K562 (cell line): Measurements from ENCODE around the gene CLCF1. TPM values are rescaled to one million over a fixed set of nuclear protein-coding genes. Genes with fewer than 3 reads are reported as not detected.

ENCODE experiments used
- ARID2 ChIP-seq: fragments of 450-650 bp; IDR thresholded peaks from 2 replicates; pipeline ENCODE4 v1.6.1; 2017; ENCODE audit warnings: antibody characterized with exemption, mild to moderate bottlenecking
- CBX5 ChIP-seq: IDR thresholded peaks from 2 replicates; pipeline ENCODE4 v1.6.1; 2014; ENCODE audit warnings: low read depth, borderline replicate concordance
- CHCHD3 ChIP-seq: fragments of 250-450 bp; sonication (Bioruptor Pico); IDR thresholded peaks from 2 replicates; pipeline ENCODE4 v2.1.2; 2022; ENCODE audit warnings: mild to moderate bottlenecking
- ERF ChIP-seq: fragments of 450-650 bp; formaldehyde crosslinking; IDR thresholded peaks from 2 replicates; pipeline ENCODE4 v1.4.0; 2020; ENCODE audit warnings: mild to moderate bottlenecking, mixed read lengths
- HES1 ChIP-seq: fragments of 450-650 bp; IDR thresholded peaks from 2 replicates; pipeline ENCODE4 v1.6.1; 2016; ENCODE audit warnings: low read depth, mild to moderate bottlenecking, moderate library complexity
- PTTG1 ChIP-seq: fragments of 450-650 bp; IDR thresholded peaks from 2 replicates; pipeline ENCODE4 v1.6.1; 2016; ENCODE audit warnings: low read depth, mild to moderate bottlenecking, missing genetic modification characterization, missing compliant biosample characterization
- RBM34 ChIP-seq: fragments of 200-400 bp; formaldehyde crosslinking; IDR thresholded peaks from 2 replicates; pipeline ENCODE4 v1.6.1; 2018; ENCODE audit warnings: low read length, borderline replicate concordance; ENCODE audit not compliant: insufficient read depth
- SIN3B ChIP-seq: fragments of 450-650 bp; IDR thresholded peaks from 2 replicates; pipeline ENCODE4 v1.6.1; 2017; ENCODE audit warnings: low read depth, mild to moderate bottlenecking, moderate library complexity
- TEAD1 ChIP-seq, 2 experiments: fragments of 450-650 bp in 1 of 2; sonication (generic) in 1 of 2; formaldehyde crosslinking; IDR thresholded peaks; 2 replicates each; pipeline versions ENCODE4 v1.4.0 to v1.8.0; 2020 to 2022; ENCODE audit warnings: mild to moderate bottlenecking in 2 of 2, missing genetic modification reagents in 1 of 2
- ZBTB8A ChIP-seq: fragments of 450-650 bp; IDR thresholded peaks from 2 replicates; pipeline ENCODE4 v1.6.1; 2018; ENCODE audit warnings: mild to moderate bottlenecking, moderate library complexity; ENCODE audit not compliant: partially characterized antibody
- ZBTB9 ChIP-seq: fragments of 450-650 bp; formaldehyde crosslinking; IDR thresholded peaks from 2 replicates; pipeline ENCODE4 v1.4.0; 2020; ENCODE audit warnings: mild to moderate bottlenecking, moderate library complexity
- ZNF121 ChIP-seq: sonication (generic); formaldehyde crosslinking; conservative IDR thresholded peaks from 2 replicates; pipeline ENCODE4 v1.8.0; 2022; ENCODE audit warnings: missing genetic modification reagents
- ZNF407 ChIP-seq: fragments of 450-650 bp; IDR thresholded peaks from 2 replicates; pipeline ENCODE4 v1.6.1; 2016; ENCODE audit warnings: low read depth
- ZNF449 ChIP-seq: fragments of 250-450 bp; sonication (Bioruptor Pico); IDR thresholded peaks from 2 replicates; pipeline ENCODE4 v1.8.0; 2022; ENCODE audit warnings: moderate library complexity, mild to moderate bottlenecking, inconsistent platforms
- ZNF77 ChIP-seq: fragments of 250-450 bp; sonication (Bioruptor Pico); IDR thresholded peaks from 2 replicates; pipeline ENCODE4 v1.5.0; 2020
- polyA plus RNA-seq, 8 experiments: library from polyadenylated mRNA; depleted of rRNA in 4 of 8; stranded (reverse) in 5 of 8; unstranded in 3 of 8; fragments of >200 nt; fragmentation: Nextera tagmentation in 2 of 8; fragmentation: Illumina TruSeq in 1 of 8; extraction: Ambion mirVana in 2 of 8; extraction: Trizol in 1 of 8; gene quantifications; 2 replicates each; pipeline versions ENCODE4 v1.2.1 to v1.2.3, GENCODE V29; 2011 to 2014; ENCODE audit warnings: inconsistent platforms in 1 of 8, missing spikeins in 1 of 8
- total RNA-seq, 7 experiments: library from RNA; depleted of rRNA in 6 of 7; stranded (reverse); fragments of >200 nt in 6 of 7; fragmentation: Illumina TruSeq in 2 of 7; extraction: Trizol in 2 of 7; gene quantifications; 2 replicates each; pipeline versions ENCODE4 v1.2.1 to v1.2.3, GENCODE V29; 2011 to 2021; ENCODE audit warnings: low replicate concordance in 1 of 7

Gene CLCF1
- total and polyA plus RNA-seq, 9 of the 15 experiments (the other 6 are each of a cell fraction or from before 2014, with no cell fraction given), result 0.49 to 5.8 (median 3.0) TPM

- TF ChIP-seq ZNF77 (CRISPR knock-in tag) (no peak), RBM34 (no peak), ZBTB8A (no peak), CBX5 (no peak), ARID2 (peak; percentile 98), ERF (CRISPR knock-in tag) (no peak), HES1 (no peak), SIN3B (no peak), ZNF407 (no peak), PTTG1 (tag) (no peak), CHCHD3 (CRISPR knock-in tag) (no peak), TEAD1 (CRISPR knock-in tag; IDR thresholded peaks at IDR 0.05) (0 out of 4 replicates have a peak, but pooled peaks of 1 of the 2 experiments have one; percentile 48), ZBTB9 (CRISPR knock-in tag) (0 out of 2 replicates have a peak, but pooled peaks have one; percentile 53), ZNF449 (CRISPR knock-in tag) (no peak), ZNF121 (CRISPR knock-in tag) (no peak)
Observed at GRCh38 chr11:67382276-67383136, 9.1 kb upstream of the CLCF1 start (continued).
